ENCODE measurements around the gene C2orf80. TPM values are rescaled to one million over a fixed set of nuclear protein-coding genes. Genes with fewer than 3 reads are reported as not detected.
"Not testable (repeated sequence)": the region's sequence is repeated elsewhere in the genome, so short reads cannot be mapped to it uniquely, and the experiment has no call there.

The C2orf80 gene
- total RNA-seq, 1 donor from 2014 or later: not detected

DNA sequence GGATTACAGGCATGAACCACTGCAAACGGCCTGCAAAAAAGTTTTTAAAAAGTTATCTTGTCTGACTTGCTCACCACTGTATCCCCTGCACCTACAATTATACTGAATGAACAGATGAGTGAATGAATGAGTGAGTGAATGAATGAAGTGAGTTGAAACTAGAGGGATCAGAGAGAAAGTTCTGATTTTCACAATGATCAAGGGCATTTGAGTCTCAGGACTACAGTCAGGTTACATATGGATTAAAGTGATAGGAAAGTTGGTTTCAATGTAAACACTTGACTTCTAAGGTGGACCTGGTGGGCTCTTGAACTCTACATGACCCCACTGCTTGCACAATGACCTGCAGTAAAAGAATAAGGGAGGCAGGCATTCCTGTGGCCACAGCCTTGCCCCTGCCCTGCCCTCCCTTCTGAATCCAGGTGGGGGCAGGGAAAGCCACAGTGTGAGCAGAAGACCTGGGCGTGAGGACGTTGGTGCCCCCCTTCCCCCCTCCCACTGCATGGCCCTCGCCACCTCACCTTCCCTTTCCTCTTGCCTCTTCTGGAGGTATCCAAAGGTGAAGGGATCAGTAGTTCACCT is 10.7 kb downstream of the C2orf80 start:
- intact Hi-C loops (cut with micrococcal nuclease): loop anchor here (5.0 kb wide), 2 partner anchors 88 to 1028 kb away; partner anchors contain the start of gene PIKFYVE

DNA sequence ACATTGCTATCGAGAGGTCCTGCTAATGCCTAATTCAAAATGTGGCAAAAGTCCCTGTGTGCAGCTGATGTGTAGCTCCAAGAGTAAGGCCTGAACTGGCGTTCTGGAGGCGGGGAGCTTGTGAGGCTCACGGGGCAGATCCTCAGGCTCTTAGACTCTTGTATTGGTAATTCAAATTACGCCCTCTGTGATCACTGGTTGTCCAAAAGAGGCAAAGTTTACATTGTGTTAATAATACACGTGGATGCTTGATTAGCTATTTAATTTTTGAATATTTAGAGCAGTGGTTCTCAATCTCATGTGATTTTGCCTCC is 14.0 kb downstream of the C2orf80 start:
- intact Hi-C loops (cut with micrococcal nuclease): loop anchor here (1.0 to 5.0 kb wide), 3 partner anchors 79 to 1032 kb away; partner anchors contain the start of gene PIKFYVE

DNA sequence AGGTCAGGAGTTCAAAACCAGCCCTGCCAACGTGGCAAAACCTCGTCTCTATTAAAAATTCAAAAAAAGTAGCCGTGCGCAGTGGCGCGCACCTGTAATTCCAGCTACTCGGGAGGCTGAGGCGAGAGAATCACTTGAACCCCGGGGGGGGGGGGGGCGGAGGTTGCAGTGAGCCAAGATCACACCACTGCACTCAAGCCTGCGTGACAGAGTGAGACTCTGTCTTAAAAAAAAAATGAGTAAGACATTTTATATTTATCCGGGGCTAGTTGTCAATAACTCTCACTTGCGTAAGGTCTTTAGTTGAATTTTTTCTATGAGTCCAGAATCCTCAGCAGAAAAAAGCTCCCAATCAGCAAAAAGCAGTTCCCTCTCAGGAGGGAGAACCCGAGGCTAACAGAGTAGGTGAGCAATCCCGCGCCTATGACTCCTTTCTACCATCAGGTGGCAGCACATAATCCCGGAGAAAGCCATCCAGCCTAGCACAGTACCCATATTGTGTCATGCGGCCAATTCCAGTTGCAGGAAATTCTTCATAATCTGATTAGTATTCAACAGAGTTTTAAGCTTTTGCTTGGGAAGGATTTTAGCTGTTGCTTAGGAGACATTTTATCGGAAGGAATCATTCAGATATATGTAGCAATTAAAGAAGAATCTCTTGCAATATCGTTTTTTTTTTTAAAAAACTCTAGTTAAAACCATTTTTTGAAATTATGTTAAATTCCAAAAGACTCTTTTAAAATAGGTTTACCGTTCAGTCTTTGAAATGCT is 14.6 kb downstream of the C2orf80 start:
- intact Hi-C loops (cut with micrococcal nuclease): loop anchor here (1.0 to 5.0 kb wide), 3 partner anchors 79 to 1032 kb away; partner anchors contain the start of gene PIKFYVE

DNA sequence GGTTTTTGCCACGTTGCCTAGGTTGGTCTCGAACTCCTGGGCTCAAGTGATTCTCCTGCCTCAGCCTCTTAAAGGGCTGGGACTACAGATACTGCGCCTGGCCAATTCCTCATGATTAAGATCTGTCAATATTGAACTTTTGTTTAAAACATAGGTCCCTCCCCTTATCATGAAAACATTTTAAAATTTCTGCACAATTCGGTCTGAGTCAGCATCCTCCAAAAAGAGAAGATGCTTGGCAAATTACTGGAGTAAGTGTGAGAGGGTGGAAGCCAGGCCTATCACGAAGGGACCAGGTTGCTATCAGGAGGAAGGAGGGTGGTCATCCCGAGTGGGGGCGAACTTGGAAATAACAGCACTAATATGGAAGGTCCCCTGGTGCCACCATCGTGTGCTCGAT is 15.7 kb downstream of the C2orf80 start:
- intact Hi-C loops (cut with micrococcal nuclease): no loop called here

DNA sequence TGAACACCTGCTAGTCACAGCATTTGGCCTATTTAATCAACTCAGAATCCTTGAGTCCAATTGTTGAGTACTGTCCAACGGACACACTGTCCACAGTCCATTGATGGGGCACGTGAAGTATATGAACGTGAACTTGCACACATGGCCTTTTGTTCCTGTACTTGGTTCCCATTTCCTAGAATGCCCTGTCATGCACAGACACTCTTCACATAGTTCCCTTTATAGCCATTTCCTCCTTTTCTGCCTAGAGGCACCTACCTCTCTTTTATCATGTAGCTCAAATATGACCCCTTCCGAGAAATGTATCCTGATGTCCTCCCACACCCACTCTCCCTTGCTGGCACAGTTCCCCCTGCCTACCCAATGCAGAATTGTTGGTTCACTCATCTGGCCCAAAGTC is 17.7 kb downstream of the C2orf80 start:
- intact Hi-C loops (cut with micrococcal nuclease): no loop called here

DNA sequence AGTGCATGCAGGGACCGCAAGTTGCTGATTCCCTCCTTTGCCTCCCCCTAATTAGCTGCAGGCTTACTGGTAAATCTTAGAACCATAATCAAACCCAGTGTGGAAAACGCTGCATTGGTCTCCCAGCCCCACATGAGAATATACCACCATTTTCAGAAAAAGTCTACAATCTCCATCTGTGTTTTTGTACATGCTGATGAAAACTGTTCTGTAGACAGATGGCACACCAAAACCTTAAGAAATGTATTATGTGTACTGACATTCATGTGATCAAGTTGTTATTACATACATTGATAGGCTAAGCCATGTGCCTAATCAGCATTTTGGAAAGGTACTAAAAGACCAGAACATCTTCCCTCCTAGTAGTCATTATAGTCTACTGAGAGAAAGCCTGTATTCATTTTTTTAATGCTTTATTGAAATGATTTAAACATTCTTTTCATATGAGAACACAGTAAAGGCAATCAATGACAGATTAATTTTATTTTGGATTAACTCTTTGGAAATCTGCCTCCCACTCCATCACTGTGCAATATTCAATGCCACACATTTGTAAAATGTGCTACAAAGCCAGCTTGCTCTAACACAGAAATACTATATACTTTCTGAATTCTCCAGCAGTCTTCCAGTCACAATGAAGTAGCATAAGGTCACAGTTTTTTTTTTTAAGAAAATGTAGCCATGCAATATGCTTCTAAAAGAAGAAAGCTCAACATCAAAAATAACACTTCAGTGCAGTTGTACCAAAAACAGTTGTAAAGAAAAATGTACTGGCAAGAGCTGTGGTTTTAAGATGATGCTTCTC is 24.7 kb downstream of the C2orf80 start:
- intact Hi-C loops (cut with micrococcal nuclease): no loop called here

DNA sequence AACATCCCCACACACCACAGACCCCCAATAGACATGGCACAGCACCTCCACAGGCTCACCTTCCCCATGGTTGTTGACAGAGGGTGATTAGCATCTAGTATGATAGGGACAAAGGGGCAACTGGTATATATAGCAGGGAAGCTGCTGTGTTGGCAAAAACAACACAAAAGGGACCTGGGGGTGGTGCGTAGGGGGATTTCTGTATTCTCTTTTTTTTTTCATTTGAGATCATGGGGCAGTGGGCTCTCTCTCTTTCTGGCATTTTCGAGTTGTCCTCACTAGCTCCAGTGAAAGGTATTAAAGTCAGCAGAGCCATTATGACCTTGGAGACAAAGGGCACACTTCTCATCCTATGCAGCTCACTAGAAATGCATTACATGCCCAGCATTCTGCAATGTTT is 26.3 kb downstream of the C2orf80 start, which contains the start of gene CRYGA:
CRYGA (minus strand) TSS at position 101 of the 400 bp plus-strand sequence; CDS start at position 68, 33 bp downstream.
- intact Hi-C loops (cut with micrococcal nuclease): no loop called here

DNA sequence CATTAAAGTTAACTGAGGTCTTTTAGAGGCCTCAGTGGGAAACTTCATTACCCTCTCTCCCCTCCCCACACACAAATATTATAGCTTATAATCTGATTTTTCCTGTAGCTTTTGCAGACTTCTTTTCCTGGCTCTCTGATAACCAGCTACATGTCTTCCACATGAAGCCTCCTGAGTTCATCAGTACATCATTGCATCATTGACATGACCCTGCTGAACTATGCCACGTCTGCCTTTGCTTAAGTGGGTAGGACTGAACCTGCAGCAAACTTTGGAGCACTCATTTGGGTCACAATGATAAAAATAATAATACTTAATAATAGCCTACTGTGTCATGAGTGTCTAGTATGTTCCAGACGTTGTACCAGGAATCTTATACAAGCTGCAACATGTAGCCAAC is 33.4 kb downstream of the C2orf80 start:
- intact Hi-C loops (cut with micrococcal nuclease): no loop called here

DNA sequence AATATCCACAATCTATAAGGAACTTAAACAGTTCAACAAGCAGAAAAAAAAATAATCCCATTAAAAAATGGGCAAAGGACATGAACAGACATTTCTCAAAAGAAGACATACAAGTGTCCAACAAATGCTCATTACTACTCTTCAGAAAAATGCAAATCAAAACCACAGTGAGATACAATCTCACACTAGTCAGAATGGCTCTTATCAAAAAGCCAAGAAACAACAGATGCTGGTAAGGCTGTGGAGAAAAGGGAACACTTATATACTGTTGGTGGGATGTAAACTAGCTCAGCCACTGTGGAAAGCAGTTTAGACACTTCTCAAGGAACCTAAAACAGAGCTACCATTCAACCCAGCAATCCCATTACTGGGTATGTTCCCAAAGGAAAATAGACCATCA is 36.7 kb downstream of the C2orf80 start:
- intact Hi-C loops (cut with micrococcal nuclease): no loop called here

DNA sequence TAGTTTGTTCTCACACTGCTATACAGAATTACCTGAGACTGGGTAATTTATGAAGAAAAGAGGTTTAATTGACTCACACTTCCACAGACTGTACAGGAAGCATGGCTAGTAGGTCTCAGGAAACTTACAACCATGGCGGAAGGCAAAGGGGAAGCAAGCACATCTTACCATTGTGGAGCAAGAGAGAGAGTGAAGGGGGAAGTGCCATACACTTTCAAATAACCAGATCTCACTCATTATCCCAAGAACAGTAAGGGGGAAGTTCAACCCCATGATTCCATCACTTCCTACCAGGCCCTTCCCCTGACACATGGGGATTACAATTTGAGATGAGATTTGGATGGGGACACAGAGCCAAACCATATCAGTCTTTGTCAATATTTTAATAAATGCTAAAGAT is 38.9 kb downstream of the C2orf80 start:
- intact Hi-C loops (cut with micrococcal nuclease): no loop called here

DNA sequence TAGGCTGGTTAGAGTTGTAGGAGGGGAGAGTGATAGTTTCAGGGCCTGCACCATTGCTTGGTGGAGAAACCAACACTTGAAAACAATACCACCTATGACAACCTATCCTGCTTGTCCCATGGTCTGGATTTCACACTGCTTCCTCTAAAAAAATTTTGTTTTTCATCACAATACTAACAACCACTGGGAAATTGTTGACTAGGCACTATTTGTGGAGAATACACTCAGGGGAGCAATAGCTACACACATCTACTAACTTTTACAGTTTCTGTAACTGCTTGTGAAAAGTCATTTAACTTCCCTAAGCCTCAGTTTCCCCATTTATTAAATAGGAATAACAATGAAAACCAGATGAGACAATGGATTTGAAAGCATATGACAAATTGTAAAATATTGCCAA is 39.7 kb downstream of the C2orf80 start:
- intact Hi-C loops (cut with micrococcal nuclease): no loop called here

DNA sequence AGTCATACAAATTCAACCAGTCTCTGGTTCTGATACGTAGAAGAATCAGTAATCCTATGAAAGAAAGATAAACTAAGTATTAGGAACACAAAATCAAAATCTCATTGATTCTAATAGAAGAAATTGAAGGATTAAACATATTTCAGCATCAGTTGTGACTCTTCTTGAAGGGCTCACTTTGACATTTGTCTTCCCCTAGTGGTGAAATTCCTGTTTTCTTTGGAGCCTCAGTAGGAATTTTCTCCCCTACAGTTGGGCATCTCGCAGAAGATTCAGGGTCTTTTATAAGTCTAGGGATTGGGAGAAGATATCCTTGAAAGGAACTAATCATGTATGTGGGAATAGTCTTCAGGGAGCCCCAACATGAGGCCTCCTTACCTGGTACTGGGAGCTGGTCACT is 41.0 kb downstream of the C2orf80 start:
- intact Hi-C loops (cut with micrococcal nuclease): no loop called here

DNA sequence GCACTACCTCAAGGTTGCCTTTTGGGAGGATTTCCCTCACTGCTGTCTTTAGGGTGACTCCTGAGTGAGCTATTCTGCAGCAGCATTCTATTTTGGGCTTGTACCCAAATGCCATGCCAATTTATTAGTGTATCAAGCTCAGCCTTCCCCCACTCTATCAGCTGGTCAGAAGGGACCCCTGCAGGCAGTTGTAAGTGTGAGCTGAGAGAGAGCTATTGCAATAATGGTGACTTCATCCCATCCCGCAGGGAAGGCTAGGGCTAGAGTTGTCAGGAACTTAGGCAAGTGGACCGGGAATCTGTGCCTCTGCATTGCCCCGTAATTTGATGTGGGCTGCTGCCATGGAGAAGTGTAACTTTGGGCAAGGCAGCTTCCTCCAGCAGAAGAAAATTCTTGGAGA is 42.1 kb downstream of the C2orf80 start:
- intact Hi-C loops (cut with micrococcal nuclease): no loop called here

DNA sequence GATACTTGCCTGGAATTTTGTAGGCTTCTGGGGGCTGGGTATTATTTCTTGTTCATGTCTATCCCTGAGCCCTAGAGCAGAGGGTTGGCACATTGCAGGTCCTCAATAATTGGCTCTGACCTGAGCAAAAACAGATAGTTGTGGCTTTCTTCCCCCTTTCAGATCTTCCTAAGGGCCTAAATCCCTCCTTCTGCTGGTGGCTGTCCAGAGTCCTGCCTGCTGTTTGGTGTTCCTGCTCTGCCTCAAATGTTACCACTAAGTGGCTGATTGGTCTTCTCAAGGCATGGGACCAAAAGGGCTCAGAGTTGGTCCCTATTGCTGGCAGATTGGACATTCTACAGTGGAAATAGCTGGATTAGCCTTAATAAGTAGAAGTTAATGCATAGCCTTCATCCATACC is 42.8 kb downstream of the C2orf80 start:
- intact Hi-C loops (cut with micrococcal nuclease): no loop called here

DNA sequence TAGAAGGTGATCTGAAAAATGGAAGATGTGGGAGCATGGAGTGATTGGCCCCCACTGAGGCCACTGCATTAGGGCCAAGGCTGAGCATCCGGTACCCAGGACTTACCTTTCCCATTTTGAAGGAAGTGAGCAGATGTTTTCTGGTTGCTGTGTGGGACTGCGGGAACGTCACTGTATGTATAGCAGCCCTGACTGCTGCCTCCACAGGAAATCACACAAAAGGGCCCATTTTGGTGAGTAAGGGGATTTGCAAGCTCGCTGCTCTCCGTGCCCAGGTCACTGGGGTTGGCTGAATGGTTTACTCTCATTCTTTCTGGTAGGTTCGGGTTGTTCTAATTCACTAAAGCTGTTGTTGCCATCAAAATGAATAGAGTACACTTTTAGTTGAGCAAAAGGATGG is 43.8 kb downstream of the C2orf80 start, which contains the start of gene CRYGB:
CRYGB (minus strand) TSS at position 153 of the 400 bp plus-strand sequence; CDS start at position 115, 38 bp downstream.
- intact Hi-C loops (cut with micrococcal nuclease): no loop called here

DNA sequence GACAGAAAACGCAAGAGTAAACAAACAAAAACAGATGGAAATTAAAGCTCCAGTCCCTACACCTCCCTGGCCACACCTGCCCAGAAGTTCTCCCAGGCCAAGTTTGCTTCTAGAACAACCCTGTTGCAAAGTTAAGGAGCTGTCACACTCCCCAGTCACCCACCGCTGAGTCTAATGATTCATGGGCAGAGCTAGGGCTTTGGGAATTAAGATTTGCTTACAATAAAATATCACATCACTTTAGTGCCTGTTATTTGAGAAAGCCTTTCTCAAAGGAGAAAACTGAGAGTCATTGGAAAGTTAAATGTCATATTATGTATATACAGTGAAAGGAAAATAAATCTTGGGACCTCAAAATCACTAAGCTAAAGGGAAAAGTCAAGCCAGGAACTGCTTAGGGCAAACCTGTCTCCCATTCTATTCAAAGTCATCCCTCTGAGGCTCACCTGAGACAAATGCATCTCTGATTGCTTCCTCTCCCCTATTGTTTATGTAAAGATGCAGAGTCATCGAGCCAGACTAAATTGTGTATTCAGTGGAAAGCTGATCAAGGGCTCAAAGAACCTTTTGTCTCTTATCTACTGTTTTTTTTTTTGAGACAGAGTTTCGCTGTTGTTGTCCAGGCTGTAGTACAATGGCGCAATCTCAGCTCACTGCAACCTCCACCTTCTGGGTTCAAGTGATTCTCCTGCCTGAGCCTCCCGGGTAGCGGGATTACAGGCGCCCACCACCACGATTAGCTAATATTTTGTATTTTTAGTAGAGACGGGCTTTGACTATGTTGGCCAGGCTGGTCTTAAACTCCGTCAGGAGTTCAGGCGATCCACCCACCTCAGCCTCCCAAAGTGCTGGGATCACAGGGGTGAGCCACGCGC is 46.7 kb downstream of the C2orf80 start:
- intact Hi-C loops (cut with micrococcal nuclease): no loop called here

DNA sequence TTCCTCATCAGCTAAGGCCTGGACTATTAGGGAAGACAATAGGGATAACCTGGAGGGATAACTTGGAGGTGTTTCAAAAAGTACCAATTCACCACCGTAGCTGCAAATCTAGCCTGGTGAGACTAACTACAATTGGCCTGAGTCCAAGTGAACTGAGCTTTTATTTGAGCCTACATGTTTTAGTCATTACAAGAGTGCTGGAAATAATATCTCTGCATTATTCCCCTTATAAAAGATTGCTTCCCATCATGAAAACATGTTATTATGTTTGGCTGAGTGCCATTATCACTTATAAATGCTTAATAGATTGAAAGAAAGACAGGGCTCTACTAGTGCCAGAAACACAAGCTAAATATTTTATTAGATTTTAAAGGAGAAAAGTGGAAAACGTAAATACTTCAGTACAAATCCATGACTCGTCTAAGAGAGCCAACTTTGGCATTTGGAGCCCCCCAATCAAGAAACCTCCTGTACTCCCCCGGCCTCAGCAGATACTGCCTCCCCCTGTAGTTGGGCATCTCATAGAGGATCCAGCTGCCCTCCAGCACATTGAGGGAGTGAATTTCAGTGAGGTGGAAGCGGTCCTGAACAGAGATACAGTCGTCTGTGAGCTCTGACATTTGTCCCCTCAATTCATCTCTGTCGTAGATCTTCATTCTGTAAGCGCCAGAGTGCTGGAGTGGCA is 47.4 kb downstream of the C2orf80 start:
- intact Hi-C loops (cut with micrococcal nuclease): no loop called here

DNA sequence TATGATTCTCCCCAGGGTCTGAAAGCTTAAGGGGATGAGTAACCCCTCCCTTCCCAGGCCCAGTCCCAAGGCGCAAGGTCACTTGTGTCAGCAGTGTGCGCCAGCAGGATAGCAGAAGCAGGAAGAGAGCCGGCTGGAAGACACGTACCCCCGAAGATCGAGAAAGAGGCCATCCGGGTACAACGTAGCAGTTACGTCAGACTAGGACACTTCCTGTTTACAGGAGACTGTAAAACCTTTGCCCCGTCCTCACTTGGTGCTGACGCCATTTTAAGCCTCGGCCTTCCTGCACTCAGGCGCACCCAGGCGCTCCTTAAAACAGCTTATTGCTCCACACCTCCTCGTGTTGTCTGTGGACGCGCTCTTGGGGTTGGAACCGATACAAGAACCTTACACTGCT is 50.4 kb downstream of the C2orf80 start:
- intact Hi-C loops (cut with micrococcal nuclease): no loop called here

DNA sequence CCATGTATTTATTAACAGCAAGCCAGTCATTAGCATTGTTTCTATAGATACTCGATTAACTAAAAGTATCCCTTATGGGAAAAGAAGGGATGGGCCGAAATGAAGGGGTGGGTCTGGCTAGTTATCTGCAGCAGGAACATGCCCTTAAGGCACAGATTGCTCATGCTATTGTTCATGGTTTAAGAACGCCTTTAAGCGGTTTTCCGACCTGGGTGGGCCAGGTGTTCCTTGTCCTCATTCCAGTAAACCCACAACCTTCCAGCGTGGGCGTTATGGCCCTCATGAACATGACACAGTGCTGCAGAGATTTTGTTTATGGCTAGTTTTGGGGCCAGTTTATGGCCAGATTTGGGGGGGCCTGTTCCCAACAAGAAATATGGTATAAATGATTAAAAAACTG is 51.5 kb downstream of the C2orf80 start:
- intact Hi-C loops (cut with micrococcal nuclease): not testable (repeated sequence)

DNA sequence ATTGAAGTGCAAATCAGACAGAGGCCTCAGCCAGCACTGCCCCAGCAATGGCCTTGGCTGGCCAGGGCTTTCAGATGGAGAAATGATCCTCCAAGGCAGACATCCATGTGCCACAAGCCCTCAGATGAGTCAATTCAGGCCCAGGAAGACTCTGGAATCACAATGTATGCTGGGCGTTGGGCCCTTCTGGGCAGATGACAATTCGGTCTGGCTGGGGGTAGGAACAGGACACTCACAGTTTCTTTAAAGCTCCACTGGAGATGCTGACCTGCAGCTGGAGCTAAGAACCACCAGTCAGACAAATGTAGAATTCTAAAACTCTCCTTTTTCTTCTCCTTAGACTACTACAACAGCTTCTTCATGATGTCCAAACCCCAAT is 53.1 kb downstream of the C2orf80 start:
- intact Hi-C loops (cut with micrococcal nuclease): no loop called here

All from T-helper 2 cell treated with Interferon-gamma antibody and Interleukin-4, amounts not matched to agents 100 ng/mL and 5 ng/mL, for 36 hours (primary cell).